Gastrocnemius medialis (tissue), 4 donors: ENCODE measurements around the gene VSNL1.

ENCODE experiments used
- CTCF ChIP-seq, 5 experiments: fragments of 450-650 bp in 3 of 5; fragments of 200-600 bp in 2 of 5; sonication (generic) in 2 of 5; IDR thresholded peaks in 4 of 5; conservative IDR thresholded peaks in 1 of 5; 1 replicate in 4 of 5; 2 replicates in 1 of 5; pipeline ENCODE4 v1.5.1; 2016 to 2019; ENCODE audit warnings: antibody characterized with exemption in 5 of 5, mild to moderate bottlenecking in 3 of 5, moderate library complexity in 3 of 5
- POLR2A ChIP-seq, 2 donors: fragments of 450-650 bp; IDR thresholded peaks; one replicate each; pipeline ENCODE4 v1.6.1; 2017; ENCODE audit warnings: antibody characterized with exemption in 2 of 2, mild to moderate bottlenecking in 2 of 2, moderate library complexity in 2 of 2

- TF ChIP-seq CTCF (IDR thresholded peaks at IDR 0.05 in 4 of 5, conservative IDR thresholded peaks at IDR 0.05 in 1 of 5) (no peak), POLR2A (IDR thresholded peaks at IDR 0.05) (no peak)
These were observed 44.2 kb downstream of the VSNL1 start for GRCh38 chr2:17584689-17585088.
